SJCRH30 (cell line): ENCODE data around the gene KIRREL1. TPM values are rescaled to one million over a fixed set of nuclear protein-coding genes. Genes with fewer than 3 reads are reported as not detected.

Experiments used
- DNase-seq, 2 experiments: peaks; one replicate each; pipeline ENCODE4 v3.0.0-alpha.2; 2015 to 2020
- H3K27ac ChIP-seq: fragments of 250-450 bp; sonication (Bioruptor Pico); 2 replicates; pipeline ENCODE4 v1.5.1; 2020; ENCODE audit warnings: mild to moderate bottlenecking, moderate library complexity
- H3K27me3 ChIP-seq: fragments of 250-450 bp; sonication (Bioruptor Pico); 2 replicates; pipeline ENCODE4 v1.5.1; 2020; ENCODE audit warnings: mild to moderate bottlenecking, moderate library complexity
- H3K36me3 ChIP-seq: fragments of 250-450 bp; sonication (Bioruptor Pico); 2 replicates; pipeline ENCODE4 v1.5.1; 2020; ENCODE audit warnings: mild to moderate bottlenecking, moderate library complexity
- H3K4me1 ChIP-seq: fragments of 250-450 bp; sonication (Bioruptor Pico); 2 replicates; pipeline ENCODE4 v1.5.1; 2020; ENCODE audit warnings: mild to moderate bottlenecking, moderate library complexity
- H3K4me3 ChIP-seq: fragments of 250-450 bp; sonication (Bioruptor Pico); 2 replicates; pipeline ENCODE4 v1.5.1; 2020; ENCODE audit warnings: mild to moderate bottlenecking, moderate library complexity
- H3K9me3 ChIP-seq: fragments of 250-450 bp; sonication (Bioruptor Pico); replicated peaks from 2 replicates; pipeline ENCODE4 v1.5.1; 2020; ENCODE audit warnings: mild to moderate bottlenecking, moderate library complexity
- total RNA-seq: library from RNA; depleted of rRNA; stranded (reverse); fragments of >200 nt; shearing (Covaris generic); gene quantifications from 2 replicates; pipeline ENCODE4 v1.2.3, GENCODE V29; 2014

Gene KIRREL1
- total RNA-seq, 1 experiment from 2014 or later = 26.3 TPM

DNA sequence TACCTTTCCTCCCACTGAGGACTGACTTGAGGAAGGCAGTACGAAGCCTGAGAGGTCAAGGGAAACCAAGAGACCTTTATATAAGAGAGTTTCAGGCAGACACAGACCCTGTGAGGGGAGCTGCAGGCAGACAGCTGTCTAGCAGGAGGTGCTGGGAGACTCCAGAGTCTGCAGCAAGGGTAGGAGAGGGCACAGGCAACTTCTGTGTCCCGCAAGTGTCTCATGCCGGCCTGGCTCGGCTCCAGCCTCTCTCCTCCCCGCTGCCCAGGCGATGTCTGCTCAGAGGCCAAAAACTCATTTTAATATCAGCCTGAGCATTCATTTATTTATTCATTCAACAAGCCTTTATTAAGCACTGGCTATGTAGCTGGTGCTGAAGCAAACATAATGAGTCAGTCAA is 83.0 kb downstream of the KIRREL1 start:
- no peak overlapping the region for H3K4me3 ChIP-seq
- no peaks in the 10 kb centered on the region for H3K4me1 ChIP-seq
- no peak overlapping the region for H3K27ac ChIP-seq
- peaks cover 10% of the 10 kb centered on the region; the same call in 1 of the 2 replicates for H3K36me3 ChIP-seq
- no peaks in the 10 kb centered on the region for H3K9me3 ChIP-seq
- H3K27me3 ChIP-seq = no peaks in the 10 kb centered on the region
- DNase-seq = no peak

DNA sequence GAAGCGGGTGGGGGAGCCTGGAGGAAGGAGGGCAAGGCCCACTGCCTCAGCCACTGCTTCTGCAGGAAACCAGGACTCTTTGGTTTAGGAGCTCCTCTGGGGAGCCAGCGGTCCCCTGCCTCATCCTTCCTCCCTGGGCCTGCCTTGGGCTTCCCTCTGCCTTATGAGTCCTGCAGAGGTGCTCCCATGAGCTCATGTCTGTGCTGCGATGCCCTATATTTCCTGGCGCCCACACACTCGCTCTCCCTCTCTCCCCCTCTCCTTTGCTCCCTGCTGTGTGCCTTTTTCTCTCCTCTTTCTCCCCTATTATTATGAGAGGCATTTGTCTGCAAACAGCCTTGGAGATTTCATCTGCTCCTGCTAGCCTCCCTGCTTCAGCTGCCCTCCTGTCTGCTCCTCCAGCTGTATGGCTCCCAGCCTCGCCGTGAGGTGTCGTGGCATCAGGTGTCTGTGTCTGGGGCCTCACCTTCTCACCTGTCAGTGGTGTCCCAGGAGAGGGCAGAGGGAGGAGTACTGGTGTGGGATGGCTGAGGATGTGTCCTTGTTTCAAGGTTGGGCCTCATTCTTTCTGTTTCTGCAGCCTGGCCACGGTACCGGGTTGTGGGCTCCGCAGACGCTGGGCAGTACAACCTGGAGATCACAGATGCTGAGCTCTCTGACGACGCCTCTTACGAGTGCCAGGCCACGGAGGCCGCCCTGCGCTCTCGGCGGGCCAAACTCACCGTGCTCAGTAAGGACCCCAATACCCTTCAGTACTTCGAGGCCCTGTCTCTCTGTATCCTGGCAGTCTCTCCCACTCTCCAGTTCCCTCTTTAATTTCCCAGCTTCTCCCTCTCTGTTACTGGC is 84.2 kb downstream of the KIRREL1 start:
- no peaks in the 10 kb centered on the region for H3K4me1 ChIP-seq
- H3K36me3 ChIP-seq = peaks cover 10% of the 10 kb centered on the region; the same call in 1 of the 2 replicates
- H3K4me3 ChIP-seq = no peak overlapping the region
- no peak for DNase-seq
- H3K27ac ChIP-seq = no peak overlapping the region
- H3K9me3 ChIP-seq = no peaks in the 10 kb centered on the region
- no peaks in the 10 kb centered on the region for H3K27me3 ChIP-seq

DNA sequence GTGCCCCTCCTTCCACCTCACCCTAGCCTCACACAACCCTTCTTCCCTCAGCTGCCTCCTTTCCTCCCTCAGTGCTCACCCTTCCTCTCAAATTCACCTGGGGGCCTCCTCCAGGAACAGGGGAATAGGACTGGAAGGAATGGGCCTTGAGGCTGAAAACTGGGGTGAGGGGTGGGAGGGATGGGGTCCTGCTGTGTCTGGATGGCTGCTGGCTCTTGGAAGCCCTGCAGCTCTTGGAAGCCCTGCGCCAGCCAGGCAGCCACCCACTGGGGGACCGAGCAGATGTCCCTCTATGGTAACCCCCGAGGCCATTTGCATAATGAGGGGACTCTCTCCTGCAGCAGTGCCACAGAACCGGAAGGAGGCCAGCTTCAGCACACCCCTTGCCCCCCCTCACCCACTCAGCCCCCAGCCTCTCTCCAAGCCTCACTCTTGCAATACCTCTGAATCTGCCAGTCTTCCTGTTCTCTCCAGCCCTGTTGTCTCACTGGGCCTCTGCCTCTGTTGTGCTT is 85.2 kb downstream of the KIRREL1 start:
- no peaks in the 10 kb centered on the region for H3K4me1 ChIP-seq
- DNase-seq = no peak

GRCh38 chr1:158080066-158080465 is 86.6 kb downstream of the KIRREL1 start:
- DNase-seq = no peak
- no peaks in the 10 kb centered on the region for H3K27me3 ChIP-seq
- no peak overlapping the region for H3K4me3 ChIP-seq
- H3K9me3 ChIP-seq = no peaks in the 10 kb centered on the region
- no peak overlapping the region for H3K27ac ChIP-seq
- H3K4me1 ChIP-seq = no peaks in the 10 kb centered on the region
- H3K36me3 ChIP-seq = peaks cover 16% of the 10 kb centered on the region

More for the DNA sequence above, 85.2 kb downstream of the KIRREL1 start:
- Histone ChIP-seq H3K36me3 (peaks cover 10% of the 10 kb centered on the region; the same call in 1 of the 2 replicates), H3K27me3 (no peaks in the 10 kb centered on the region), H3K4me3 (no peak overlapping the region), H3K27ac (no peak overlapping the region), H3K9me3 (no peaks in the 10 kb centered on the region)

- DNase-seq = no peak
- no peaks in the 10 kb centered on the region for H3K4me1 ChIP-seq
- H3K4me3 ChIP-seq = no peak overlapping the region
- peaks cover 28% of the 10 kb centered on the region for H3K36me3 ChIP-seq
- no peaks in the 10 kb centered on the region for H3K27me3 ChIP-seq
- H3K9me3 ChIP-seq = no peaks in the 10 kb centered on the region
- H3K27ac ChIP-seq = no peak overlapping the region
These were observed 90.9 kb downstream of the KIRREL1 start for GRCh38 chr1:158084336-158084735.

GRCh38 chr1:158084747-158085146 is 91.3 kb downstream of the KIRREL1 start:
- Histone ChIP-seq H3K27ac (no peak overlapping the region), H3K36me3 (peaks cover 25% of the 10 kb centered on the region), H3K4me3 (no peak overlapping the region), H3K4me1 (no peaks in the 10 kb centered on the region), H3K9me3 (no peaks in the 10 kb centered on the region), H3K27me3 (no peaks in the 10 kb centered on the region)
- no peak for DNase-seq

DNA sequence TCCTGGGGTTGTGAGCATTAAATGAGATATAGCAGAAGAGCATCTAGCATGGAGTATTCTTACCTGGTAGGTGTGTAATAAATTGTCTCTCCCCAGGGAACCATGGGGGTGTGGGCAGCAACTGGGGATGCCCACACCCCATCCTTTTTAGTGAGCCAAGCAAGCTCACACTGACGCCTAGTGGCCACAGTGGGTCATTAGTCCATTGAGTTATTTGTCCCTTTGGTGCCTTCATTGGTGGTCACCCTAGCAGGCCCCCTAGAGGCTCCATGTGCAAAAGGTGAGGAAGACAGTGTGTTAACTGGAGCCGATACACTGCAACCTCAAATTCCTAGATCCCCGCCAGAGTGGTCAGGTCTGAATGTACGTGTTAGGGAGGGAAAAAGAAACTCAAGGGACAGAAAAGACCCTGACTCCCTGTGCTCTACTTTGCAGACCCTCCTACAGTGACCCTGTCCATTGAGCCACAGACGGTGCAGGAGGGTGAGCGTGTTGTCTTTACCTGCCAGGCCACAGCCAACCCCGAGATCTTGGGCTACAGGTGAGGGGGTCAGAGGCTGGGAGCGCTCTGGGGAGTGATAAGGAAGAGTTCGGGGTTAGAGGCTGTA is 94.0 kb downstream of the KIRREL1 start:
- Histone ChIP-seq H3K27ac (no peak overlapping the region), H3K36me3 (peaks cover 28% of the 10 kb centered on the region), H3K4me3 (no peak overlapping the region), H3K27me3 (no peaks in the 10 kb centered on the region), H3K4me1 (no peaks in the 10 kb centered on the region), H3K9me3 (no peaks in the 10 kb centered on the region)
- DNase-seq = peak; percentile 71 to 89

DNA sequence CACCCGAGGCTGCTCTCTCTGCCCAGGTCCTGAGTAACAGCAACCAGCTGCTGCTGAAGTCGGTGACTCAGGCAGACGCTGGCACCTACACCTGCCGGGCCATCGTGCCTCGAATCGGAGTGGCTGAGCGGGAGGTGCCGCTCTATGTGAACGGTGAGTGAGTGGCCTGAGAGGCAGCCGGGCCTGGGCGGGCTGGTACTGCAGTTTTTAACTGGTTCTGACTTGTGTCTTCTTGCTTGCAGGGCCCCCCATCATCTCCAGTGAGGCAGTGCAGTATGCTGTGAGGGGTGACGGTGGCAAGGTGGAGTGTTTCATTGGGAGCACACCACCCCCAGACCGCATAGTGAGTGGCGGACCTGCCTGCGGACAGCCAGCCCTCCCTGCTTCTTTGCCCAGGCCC is 96.0 kb downstream of the KIRREL1 start:
- H3K9me3 ChIP-seq = no peaks in the 10 kb centered on the region
- H3K36me3 ChIP-seq = peaks cover 29% of the 10 kb centered on the region
- no peak overlapping the region for H3K27ac ChIP-seq
- no peak overlapping the region for H3K4me3 ChIP-seq
- no peak for DNase-seq
- H3K27me3 ChIP-seq = no peaks in the 10 kb centered on the region
- H3K4me1 ChIP-seq = no peaks in the 10 kb centered on the region

DNA sequence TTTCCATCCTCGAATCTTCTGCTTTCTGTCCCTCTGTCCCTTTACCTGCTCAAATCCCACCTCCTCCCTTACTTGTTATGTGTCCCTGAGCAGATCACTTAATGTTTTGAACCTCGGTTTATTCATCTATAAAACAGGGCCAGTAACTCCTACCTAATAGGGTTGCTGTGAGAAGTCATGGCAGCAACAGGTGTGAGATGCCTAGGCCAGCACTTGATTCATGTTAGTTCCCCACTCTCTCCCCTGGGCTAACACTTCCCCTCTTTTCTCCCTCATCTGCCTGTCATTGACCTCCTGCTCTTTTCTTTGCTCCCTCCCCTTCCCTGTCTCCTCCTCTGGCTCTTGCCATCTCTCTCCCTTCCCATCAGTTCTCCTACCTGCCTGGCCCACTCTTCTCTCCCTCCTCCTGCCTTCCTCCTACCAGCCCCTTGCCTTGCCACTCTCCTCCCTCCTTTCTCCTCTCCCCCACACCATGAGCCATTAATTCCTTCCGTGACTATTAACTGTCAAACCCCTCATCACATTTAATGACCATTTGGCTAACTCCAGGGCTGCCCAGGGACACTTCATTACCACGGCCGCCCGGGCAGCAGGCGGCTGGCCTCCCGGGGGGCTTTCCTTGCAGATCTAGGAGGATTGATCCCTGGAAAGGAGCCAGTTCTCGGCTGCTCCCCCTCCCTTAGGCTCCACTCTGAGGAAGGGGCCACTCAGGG is 96.6 kb downstream of the KIRREL1 start:
- Histone ChIP-seq H3K4me1 (no peaks in the 10 kb centered on the region), H3K4me3 (no peak overlapping the region), H3K9me3 (no peaks in the 10 kb centered on the region), H3K27me3 (no peaks in the 10 kb centered on the region), H3K36me3 (peaks cover 24% of the 10 kb centered on the region), H3K27ac (no peak overlapping the region)
- no peak for DNase-seq

- no peak overlapping the region for H3K27ac ChIP-seq
- peaks cover 12% of the 10 kb centered on the region; the same call in 1 of the 2 replicates for H3K36me3 ChIP-seq
These were observed 99.9 kb downstream of the KIRREL1 start for GRCh38 chr1:158093376-158093775.

GRCh38 chr1:158094571-158094970 is 101.1 kb downstream of the KIRREL1 start:
- Histone ChIP-seq H3K9me3 (no peaks in the 10 kb centered on the region), H3K4me3 (no peak overlapping the region), H3K36me3 (peaks cover 12% of the 10 kb centered on the region; the same call in 1 of the 2 replicates), H3K27ac (no peak overlapping the region), H3K27me3 (no peaks in the 10 kb centered on the region), H3K4me1 (no peaks in the 10 kb centered on the region)
- no peak for DNase-seq

More at GRCh38 chr1:158093376-158093775, 99.9 kb downstream of the KIRREL1 start:
- Histone ChIP-seq H3K27me3 (no peaks in the 10 kb centered on the region), H3K4me1 (no peaks in the 10 kb centered on the region), H3K4me3 (no peak overlapping the region), H3K9me3 (no peaks in the 10 kb centered on the region)
- no peak for DNase-seq

DNA sequence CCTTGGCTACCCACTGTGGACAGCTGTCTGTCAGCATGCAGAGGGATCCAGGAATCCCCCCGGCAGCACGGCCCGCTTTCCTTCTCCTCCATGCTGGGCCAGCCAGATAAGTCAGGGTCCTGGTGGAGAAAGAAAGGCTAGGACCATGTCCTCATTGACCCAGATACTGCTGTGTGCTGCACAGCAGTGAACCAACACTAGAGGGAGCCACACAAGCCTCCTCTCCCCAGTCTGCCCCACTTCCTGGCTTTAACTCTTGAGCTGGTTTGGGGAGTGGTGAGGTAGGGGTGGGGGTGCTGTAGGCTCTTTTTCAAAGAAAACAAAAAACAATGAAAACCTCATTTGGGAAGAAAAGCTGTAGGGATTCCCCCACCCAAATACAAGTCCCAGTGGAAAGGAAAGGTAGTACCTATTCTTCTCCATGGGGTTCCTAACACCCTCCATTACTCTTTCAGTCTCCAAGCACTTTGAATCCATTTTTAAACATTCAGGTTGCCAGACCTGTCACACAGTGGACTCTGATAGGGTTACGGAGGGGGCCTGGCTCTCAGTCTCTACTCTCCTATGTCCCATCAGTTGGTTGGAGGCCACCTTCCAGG is 102.4 kb downstream of the KIRREL1 start:
- DNase-seq = peak; percentile 14 to 49
- Histone ChIP-seq H3K4me1 (no peaks in the 10 kb centered on the region), H3K27ac (no peak overlapping the region), H3K36me3 (peaks cover 5% of the 10 kb centered on the region; the same call in 1 of the 2 replicates), H3K4me3 (no peak overlapping the region), H3K27me3 (no peaks in the 10 kb centered on the region), H3K9me3 (no peaks in the 10 kb centered on the region)

- Histone ChIP-seq H3K27me3 (no peaks in the 10 kb centered on the region), H3K9me3 (no peaks in the 10 kb centered on the region), H3K4me1 (no peaks in the 10 kb centered on the region), H3K36me3 (peaks cover 5% of the 10 kb centered on the region; the same call in 1 of the 2 replicates), H3K4me3 (no peak overlapping the region), H3K27ac (no peak overlapping the region)
- DNase-seq = no peak
These were observed 104.8 kb downstream of the KIRREL1 start for GRCh38 chr1:158098256-158098655.

DNA sequence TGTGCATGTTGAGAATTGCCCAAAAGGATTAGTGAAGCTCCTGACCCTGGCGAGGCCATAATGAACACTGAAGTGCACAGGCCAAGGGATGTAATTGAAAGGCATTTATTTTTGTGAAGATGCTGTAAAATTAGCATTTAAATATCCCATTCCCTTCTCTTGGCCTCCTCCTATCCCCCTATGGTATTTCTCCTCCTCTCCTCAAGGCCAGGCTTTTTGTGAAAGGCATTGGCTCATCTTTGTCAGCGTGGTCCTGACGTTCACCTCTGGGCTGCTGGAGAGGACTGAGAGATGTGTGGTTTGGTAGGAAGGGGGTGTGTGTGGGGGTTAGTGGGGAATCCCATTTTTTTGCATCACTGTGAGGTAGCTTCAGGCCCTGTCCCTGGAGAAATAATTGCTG is 105.7 kb downstream of the KIRREL1 start:
- Histone ChIP-seq H3K36me3 (0 out of 2 replicates have a peak, but pooled peaks cover 2% of the 10 kb centered on the region), H3K4me3 (no peak overlapping the region), H3K27me3 (no peaks in the 10 kb centered on the region), H3K4me1 (no peaks in the 10 kb centered on the region), H3K9me3 (no peaks in the 10 kb centered on the region), H3K27ac (no peak overlapping the region)
- no peak for DNase-seq
